GM19468 (cell line): ENCODE results near the gene LONRF2.
A peak's percentile ranks its signal among the peaks of the same experiment; 100 is the strongest.
"Not testable (repeated sequence)": the region's sequence is repeated elsewhere in the genome, so short reads cannot be mapped to it uniquely, and the experiment has no call there.

Experiments
- ATAC-seq: cut with Tn5 transposase; IDR thresholded peaks from one replicate; pipeline ENCODE4 v1.9.1; 2021; ENCODE audit warnings: mild to moderate bottlenecking, moderate library complexity, moderate number of reproducible peaks; ENCODE audit not compliant: unreplicated experiment; ENCODE audit errors: extremely low read depth

Gene LONRF2

DNA sequence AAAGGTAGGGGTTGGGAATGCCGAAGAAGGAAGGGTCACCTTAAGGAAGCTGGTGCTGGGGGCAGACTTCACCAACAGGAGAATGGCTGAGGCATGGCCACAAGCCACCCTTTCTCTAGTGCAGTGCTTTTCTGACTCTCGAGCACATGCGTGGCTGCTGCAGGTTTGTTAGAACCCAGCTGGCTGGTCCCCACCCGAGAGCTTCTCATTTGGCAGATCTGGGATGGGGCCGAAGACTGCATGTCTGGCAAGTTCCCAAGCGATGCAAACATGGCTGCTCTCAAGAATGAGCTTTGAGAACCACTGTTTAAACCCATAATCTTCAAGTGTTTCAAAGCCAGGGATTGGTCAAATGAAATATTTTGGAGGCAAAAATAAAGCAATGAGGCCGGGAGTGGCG lies 63.2 kb downstream of the LONRF2 start:
- no peak for ATAC-seq

DNA sequence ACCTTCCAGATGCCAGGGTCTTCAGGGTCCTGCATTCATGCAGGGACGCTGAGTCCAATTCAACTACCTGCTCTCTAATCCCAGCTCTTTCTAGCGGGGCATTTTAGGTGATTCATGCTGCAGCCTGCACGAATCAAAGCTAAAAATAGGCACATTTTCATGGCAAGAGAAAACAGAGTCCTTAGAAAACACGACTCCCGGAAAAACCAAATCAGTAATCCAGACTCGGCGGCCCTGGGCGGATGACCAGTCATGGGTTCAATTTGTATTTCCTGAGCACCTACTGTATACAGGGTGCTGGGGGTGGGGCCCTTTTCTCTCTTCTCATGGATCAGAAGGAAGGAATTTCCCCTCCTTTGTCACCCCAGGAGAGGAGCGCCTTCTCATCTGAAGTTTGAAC lies 64.4 kb downstream of the LONRF2 start:
- ATAC-seq = no peak

DNA sequence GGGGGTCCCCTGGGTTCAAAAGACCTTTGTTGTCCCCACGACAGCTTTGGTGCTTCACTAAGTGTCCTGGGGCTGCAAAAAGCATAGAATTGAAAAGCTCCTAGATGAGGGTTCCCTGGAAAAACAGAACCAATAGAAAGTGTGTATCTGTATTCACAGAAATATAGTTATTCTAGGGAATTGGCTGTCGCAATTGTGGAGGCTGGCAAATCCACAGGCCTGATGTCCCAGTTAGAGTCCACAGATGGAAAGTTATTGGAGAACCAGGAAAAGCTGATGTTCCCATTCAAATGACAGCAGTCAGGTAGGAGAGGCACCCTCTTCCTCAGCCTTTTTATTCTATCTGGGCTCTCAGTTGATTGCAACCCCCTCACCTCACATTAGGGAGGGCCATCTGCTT lies 65.5 kb downstream of the LONRF2 start:
- ATAC-seq = no peak

DNA sequence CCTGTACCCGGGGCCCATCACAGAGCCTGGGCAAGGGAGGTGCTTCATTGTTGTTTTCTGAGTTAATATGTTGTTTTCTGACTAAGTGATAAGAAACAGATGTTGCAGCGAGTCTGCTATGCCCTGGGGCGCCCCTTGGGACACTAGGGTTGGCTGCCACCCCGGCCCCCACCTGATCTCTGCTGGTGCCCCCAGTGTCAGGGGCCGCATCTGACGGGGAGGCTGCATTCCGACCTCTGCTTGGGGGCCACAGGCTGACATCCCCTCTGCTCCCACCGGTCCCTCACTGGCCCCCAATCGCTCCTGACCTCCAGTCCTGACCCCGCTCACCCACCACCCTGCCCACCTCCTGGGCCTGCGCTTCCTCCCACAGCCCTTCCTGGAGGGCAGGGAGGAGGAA lies 65.9 kb downstream of the LONRF2 start:
- ATAC-seq = no peak

DNA sequence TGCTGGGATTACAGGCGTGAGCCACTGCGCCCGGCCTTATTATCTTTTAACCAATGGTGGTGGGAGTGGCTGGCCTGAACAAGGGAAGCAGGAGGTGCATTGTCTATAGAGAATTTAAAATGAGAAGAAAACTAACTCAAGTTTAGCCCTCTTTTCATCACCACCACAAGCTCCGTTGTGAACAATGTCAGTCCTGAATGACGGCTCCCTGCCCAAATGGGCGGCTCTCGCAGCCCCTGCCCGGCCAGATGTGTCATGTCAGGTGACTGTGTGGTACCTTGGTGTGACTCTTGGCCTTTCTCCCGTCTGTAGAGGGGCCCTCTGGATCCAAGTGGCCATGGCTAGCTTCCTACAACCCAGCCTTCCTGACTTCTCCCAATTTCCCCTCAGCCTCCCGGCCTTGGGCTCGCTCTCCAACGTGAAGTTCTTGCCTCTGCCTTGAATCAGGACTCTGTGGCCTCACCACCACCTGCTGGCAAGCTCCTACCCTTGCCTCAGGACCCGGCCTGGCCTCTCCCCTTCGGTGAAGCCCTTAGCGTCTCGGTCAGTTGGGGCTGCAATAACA lies 67.6 kb downstream of the LONRF2 start:
- ATAC-seq = no peak

DNA sequence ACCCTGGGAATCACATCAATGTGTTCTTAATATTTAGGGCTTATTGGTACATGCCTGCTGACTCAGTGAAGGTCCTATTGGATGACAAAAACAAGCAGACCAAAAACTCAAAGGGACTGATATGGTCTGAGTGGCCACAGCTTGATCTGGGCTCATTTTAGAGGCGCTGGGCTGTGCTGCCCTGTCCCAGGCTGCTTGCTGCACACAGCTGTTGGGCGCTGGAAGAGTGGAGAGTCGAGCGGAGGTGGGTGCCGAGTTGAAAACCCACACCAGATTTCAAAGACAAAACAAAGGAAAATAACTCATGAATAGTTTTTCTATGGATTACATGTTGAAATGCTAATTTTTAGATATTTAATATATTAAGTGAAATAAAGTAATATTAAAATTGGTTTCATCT lies 68.5 kb downstream of the LONRF2 start:
- no peak for ATAC-seq

DNA sequence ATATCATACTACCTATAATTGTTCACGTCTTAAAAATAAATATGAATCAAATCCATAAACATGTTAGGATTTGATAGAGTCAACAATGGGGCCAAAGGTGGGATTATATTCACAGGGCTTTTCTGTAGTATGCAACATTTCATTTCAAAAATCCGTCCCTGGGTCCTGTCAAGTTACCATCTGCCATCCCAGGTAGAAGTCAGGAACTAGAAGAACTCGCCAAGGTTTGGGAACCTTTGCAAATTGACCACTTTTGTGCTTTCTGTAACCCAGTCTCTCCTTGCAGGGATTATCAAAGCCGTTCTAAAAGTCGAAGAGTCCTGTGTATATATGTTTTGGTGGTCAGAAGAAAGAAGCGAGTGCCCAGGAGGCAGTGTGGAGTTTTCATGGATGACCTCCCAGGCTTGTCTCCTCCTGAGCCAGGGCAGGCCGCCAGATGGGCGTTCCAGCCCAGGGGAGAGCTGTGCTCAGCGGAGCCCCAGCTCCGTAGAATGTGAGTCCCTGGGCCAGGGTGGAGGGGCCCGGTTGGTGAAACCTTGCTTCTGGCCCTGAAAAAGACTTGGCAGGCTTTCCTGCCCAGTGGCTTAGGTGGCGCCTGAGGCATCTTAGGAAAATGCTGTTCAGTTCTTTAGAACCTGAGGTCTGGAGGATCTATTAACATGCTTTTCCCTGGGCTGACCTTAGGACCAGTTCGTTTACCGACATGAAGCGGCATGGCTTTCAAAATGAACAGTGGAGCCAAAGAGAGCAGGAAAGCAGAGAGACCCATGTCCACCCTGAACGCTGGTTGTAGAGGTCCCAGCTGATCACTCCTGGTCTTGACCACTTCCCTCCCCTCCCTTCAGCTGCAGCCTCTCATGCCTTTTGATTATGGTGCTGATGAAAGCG lies 69.2 kb downstream of the LONRF2 start:
- no peak for ATAC-seq

DNA sequence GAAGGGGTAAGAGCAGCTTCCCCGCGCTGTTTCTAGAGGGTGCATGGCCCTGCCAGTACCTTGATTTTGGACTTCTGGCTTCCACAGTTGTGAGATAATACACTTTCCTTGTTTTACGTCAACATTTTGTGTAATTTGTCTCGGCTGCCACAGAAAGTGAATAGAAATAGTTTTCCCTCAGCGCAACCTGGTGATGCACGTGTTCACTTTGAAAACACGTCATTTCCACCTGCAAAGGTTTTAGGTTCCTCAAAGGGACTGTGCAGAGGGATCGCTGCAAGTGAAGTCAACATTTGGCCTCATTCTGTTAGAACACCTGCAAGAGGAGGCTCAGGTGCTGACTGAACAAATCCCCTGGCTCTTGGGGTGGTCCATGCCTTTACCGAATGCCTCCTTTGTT lies 71.7 kb downstream of the LONRF2 start:
- ATAC-seq = no peak

DNA sequence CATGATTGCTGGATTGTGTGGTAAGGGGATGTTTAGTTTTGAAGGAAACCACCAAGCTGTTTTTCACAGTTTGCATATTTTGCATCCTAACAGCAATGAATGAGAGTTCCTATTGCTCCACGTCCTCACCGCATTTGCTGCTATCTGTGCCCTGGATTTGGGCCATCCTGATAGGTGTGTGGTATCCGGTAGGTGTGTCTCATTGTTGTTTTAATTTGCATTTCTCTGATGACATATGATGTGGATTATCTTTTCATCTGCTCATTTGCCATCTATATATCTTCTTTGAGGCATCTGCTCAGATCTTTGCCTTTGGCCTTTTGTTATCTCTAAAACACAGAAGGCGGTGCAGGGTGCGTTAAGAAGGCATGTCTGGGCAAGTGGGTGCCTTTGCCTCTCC lies 73.3 kb downstream of the LONRF2 start:
- ATAC-seq = no peak

DNA sequence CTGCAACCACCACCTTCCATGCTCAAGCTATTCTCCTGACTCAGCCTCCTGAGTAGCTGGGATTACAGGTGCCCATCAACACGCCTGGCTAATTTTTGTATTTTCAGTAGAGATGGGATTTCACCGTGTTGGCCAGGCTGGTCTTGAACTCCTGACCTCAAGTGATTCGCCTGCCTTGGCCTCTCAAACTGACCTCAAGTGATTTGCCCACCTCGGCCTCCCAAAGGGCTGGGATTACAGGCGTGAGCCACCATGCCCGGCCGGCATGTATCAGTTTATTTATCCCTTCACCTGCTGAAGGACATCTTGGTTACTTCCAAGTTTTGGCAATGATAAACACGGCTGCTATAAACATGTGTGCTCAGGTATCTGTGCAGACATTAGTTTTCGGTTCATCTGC lies 73.7 kb downstream of the LONRF2 start:
- ATAC-seq = not testable (repeated sequence)

DNA sequence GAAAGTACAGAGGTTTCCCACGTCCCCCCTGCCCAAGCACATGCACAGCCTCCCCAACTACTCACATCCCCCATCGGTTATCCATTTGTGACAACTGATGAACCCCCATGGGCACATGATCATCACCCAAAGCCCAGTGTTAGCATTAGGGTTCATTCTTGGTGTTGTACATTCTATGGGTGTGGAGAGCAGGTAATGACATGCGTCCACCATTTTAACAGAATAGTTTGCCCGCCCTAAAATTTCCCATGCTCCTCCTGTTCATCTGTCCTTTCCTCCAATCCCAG lies 74.3 kb downstream of the LONRF2 start:
- ATAC-seq = no peak

DNA sequence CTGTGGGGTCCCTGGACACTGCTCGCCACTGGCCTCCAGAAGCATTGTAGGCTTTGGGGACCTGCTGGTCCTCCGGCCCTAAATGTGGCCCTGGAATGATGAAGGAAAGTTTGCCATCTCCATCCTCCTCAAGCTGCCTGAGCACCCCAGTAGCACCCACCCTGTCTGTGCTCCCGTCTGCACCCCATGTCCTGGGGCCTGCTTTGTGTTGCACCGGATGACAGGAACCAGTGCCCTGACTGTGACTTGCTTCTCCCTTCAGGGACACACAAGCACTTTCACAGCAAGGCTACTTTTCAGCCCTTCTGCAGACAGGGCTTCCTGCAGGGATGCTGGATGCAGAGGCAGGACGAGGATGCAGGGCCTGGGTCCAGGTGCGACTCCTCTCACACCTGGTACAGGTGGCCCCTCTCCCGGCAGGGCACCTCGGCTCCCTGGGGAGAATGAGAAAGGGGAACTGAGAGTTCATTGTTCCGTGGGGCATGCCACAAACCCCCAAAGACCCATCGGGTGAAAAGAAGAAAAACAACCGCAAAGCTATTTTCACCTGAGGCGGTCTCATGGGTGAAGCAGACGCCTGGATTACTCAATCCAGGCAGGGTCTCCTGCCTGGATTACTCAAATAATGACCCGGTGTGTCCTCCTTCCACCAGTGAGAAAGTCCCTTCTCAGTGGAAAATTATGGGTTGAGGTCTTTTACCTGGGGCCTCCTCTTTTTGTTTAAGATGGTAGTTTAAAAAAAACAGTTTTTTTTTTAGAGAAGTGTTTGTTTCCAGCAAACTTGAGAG lies 74.9 kb downstream of the LONRF2 start:
- peak; percentile 53 for ATAC-seq

DNA sequence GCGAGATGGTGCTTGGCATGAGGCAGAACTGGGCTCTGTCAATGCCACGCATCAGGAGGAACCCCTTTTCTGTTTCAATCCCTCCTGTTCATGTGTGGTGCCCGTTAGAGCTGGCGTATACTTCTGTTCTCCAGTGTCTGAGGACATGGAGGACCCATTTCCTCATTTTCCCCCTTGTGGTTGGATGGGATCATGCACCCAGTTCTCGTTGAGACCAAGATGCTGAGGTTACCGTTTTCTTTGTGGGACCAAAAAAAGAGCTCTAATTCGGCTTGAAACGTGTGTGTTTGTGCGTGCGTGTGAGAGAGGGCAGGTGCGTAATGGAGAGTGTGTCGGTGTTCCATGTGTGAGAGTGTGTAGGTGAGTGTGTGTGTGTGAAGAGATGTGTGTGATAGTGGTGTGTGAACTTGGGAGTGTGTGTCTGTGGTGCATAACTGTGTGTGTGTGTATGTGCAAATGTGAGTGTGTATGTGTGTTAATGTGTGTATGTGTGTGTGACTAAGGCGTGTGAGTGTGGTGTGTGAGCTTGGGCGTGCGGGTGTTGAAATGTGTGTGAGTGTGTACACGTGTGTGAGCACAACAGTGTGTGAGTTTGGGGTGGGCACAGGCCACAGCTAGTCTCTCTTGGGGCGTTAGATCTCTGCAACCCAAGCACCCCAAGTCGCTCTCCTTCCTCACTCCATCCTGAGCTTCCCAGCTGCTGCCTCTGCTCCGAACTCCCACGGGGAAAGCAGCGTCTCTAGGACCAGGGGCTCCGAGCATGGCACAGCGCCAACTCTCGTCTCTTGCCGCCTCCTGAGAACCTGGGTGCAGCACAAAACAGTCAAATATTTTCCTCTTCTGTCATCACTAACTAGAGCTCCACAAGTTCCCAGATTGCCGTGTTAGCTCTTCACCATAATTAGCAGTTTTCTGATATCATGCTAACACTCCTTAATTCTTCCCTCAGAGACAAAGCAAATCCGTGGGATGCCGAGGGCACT lies 75.8 kb downstream of the LONRF2 start:
- ATAC-seq = no peak

DNA sequence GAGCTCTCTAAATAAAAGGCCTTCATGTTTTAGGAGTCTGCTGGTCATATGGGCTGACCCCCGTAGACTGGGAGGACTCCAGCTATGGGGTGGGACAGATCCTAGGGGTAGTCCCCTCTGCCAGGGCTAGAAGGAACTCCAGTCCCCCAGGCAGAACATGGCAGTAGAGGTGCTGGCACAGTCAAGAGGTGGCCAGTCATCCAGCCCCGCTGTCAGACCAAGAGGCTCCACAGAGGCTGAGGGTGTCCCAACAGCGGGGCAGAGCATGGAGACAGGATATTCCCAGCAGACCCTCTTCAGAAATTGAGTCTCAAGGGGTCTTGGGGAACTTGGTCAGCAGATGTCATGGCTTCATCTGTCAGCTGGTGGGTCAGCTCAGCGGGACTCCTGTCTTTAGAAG lies 76.6 kb downstream of the LONRF2 start:
- no peak for ATAC-seq

DNA sequence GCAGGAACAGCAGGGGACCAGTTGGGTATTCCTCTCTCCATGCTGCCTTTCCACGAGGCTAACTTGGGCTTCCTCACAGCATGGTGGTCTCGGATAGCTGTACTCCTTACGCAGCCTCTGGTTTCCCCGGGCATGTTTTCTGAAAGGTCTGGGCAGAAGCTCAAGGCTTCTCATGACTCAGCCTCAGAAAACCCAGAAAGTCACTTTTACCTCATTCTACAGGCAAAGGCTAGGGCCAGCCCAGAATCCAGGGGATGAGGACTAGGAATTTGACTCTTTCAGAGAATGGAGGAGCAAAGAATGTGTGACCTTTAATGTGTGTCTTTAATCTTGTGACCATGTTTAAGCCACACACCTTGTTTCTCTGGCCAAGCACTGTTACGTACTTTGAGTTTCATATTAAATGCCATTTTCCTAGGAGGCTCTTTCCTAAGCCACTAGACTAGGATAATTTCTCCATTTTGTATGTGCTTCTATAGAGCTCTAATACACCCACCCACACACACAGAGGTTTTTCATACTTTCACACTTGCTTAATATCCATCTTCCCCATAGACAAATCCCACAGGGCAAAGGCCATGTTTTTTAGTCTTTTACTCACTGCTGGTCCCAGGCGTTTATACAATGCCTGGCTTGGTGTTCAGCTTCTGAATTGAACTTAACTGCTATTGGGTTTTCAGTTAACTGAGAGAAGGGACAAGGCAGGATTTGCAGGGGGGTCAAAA lies 77.3 kb downstream of the LONRF2 start:
- no peak for ATAC-seq

DNA sequence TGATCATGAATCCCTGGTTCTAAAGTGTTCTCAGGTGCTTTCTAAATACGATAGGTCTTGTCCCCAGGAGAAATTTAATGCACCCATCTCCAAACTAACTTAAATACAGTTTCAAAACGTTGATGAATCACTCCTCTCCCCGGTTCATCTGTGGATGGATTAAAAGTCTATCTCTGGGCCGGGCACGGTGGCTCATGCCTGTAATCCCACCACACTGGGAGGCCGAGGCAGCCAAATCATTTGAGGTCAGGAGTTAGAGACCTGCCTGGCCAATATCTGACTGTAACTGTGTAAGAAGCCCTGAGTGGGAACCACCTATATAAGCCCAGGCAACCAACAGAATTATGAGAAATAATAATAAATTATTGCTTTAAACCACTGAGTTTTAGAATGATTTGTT lies 78.7 kb downstream of the LONRF2 start:
- no peak for ATAC-seq

DNA sequence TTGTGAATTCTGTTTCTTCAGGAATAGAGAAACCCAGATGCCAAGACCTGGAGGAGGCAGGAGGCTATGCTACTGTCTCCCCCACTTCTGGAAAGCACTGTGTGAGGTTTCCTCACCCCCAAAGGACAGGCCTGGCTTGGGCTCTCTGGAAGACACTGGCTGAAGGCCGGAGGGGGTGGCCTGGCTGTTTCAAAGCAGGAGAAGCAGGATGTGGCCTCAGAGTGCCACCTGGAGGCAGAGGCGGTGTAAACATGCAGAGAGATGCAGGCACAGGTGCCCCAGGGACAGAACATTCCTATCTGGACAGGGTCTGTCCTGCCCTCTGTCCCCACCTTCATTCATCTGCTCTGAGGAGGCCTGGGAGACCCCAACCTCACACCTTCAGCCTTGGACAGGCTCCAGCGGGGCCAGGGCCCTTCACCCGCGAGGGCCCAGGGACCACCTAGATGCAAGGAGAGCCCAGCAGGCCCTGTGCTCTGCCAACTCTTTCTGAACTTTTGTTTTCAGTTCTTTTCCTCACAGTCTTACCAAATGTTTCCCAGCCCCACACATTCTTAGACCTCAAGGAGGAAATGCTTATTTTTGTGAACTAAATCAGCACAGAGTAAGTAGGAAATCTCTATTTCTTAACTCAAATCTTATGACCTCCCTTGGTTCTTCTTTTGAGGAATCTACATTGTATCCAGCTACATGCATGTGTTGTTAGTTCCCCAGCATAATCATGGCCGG lies 79.2 kb downstream of the LONRF2 start:
- ATAC-seq = no peak

DNA sequence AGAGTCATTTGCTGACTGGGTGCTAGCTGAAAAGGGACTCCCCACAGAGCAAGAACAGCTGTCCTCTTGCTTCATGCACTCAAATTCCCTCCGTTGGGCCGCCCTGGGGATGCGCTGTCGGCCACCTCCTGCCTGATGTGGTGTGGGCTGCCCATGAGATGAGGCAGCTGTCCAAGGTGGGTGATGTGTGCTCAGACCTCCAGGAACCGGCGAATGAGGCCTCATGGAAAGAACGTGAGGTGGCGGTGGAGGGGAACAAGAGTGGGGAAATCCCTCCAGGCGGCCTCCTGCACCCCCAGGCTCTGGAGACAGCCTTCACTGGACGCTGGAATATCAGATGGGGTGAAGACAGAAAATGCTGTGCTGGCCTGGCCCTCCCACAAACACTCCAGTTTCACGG lies 79.8 kb downstream of the LONRF2 start:
- ATAC-seq = no peak

DNA sequence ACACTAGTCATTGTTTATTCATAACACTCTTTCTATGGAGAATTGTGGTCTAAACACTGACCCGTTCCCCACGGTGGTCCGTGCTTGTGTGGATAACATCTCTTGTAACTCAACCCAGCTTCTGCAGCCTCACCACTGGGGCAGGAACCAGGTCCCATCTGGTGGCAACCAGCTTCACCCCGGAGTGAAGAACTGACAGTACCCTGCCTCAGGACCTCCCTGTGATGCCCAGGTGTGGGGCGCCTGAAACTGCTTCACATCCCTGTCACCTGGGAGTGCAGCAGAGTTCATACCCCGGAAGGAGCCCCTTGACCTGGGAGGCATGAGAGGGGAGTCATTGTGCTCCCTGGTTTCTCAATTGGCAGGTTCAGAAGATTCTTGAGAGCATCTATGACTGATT lies 81.1 kb downstream of the LONRF2 start:
- no peak for ATAC-seq
